IPS-18a (cell line): ENCODE data around the gene SLC16A9.
"Not testable (repeated sequence)": the region's sequence is repeated elsewhere in the genome, so short reads cannot be mapped to it uniquely, and the experiment has no call there.

Source experiments
- H3K27ac ChIP-seq: one replicate; pipeline ENCODE4 v1.5.1; 2013; ENCODE audit warnings: low read length
- H3K27me3 ChIP-seq: one replicate; pipeline ENCODE4 v1.6.1; 2013; ENCODE audit warnings: mild to moderate bottlenecking, low read length; ENCODE audit not compliant: control insufficient read depth, insufficient read depth
- H3K36me3 ChIP-seq: one replicate; pipeline ENCODE4 v1.6.1; 2013; ENCODE audit warnings: low read depth, low read length; ENCODE audit not compliant: control insufficient read depth
- H3K4me1 ChIP-seq: one replicate; pipeline ENCODE4 v1.6.1; 2013; ENCODE audit warnings: low read depth, low read length; ENCODE audit not compliant: control insufficient read depth
- H3K4me3 ChIP-seq: one replicate; pipeline ENCODE4 v1.5.1; 2013; ENCODE audit warnings: low read length
- H3K9ac ChIP-seq: one replicate; pipeline ENCODE4 v1.6.1; 2013; ENCODE audit warnings: mild to moderate bottlenecking, low read length, moderate library complexity
- H3K9me3 ChIP-seq: one replicate; pipeline ENCODE4 v1.6.1; 2013; ENCODE audit warnings: low read depth, low read length; ENCODE audit not compliant: control insufficient read depth

SLC16A9 gene

GRCh38 chr10:59741048-59741447 lies 31.4 kb upstream of the SLC16A9 start:
- no peak overlapping the region for H3K4me3 ChIP-seq
- H3K9me3 ChIP-seq, result no peaks in the 10 kb centered on the region
- H3K27ac ChIP-seq, result no peak overlapping the region
- H3K36me3 ChIP-seq, result no peaks in the 10 kb centered on the region
- H3K27me3 ChIP-seq, result no peaks in the 10 kb centered on the region
- no peak overlapping the region for H3K9ac ChIP-seq
- H3K4me1 ChIP-seq, result no peaks in the 10 kb centered on the region

GRCh38 chr10:59736749-59737148 lies 27.1 kb upstream of the SLC16A9 start:
- Histone ChIP-seq H3K9ac (no peak overlapping the region), H3K27ac (no peak overlapping the region), H3K27me3 (no peaks in the 10 kb centered on the region), H3K4me1 (no peaks in the 10 kb centered on the region), H3K36me3 (no peaks in the 10 kb centered on the region), H3K9me3 (no peaks in the 10 kb centered on the region), H3K4me3 (no peak overlapping the region)

GRCh38 chr10:59735296-59735695 lies 25.6 kb upstream of the SLC16A9 start:
- Histone ChIP-seq H3K4me1 (no peaks in the 10 kb centered on the region), H3K27me3 (no peaks in the 10 kb centered on the region)

GRCh38 chr10:59734014-59734462 lies 24.4 kb upstream of the SLC16A9 start:
- Histone ChIP-seq H3K4me3 (no peak overlapping the region), H3K36me3 (no peaks in the 10 kb centered on the region), H3K9ac (no peak overlapping the region), H3K9me3 (no peaks in the 10 kb centered on the region), H3K27ac (no peak overlapping the region), H3K4me1 (no peaks in the 10 kb centered on the region), H3K27me3 (no peaks in the 10 kb centered on the region)

More at GRCh38 chr10:59735296-59735695, 25.6 kb upstream of the SLC16A9 start:
- H3K9me3 ChIP-seq, result no peaks in the 10 kb centered on the region
- no peaks in the 10 kb centered on the region for H3K36me3 ChIP-seq
- no peak overlapping the region for H3K9ac ChIP-seq
- H3K27ac ChIP-seq, result no peak overlapping the region
- H3K4me3 ChIP-seq, result no peak overlapping the region

- not testable (repeated sequence) for H3K4me1 ChIP-seq, H3K4me3 ChIP-seq, H3K9me3 ChIP-seq, H3K27ac ChIP-seq, H3K36me3 ChIP-seq, H3K27me3 ChIP-seq, H3K9ac ChIP-seq
Observed at GRCh38 chr10:59733321-59734013, 23.8 kb upstream of the SLC16A9 start.

- not testable (repeated sequence) for H3K4me3 ChIP-seq, H3K9ac ChIP-seq, H3K36me3 ChIP-seq, H3K27ac ChIP-seq, H3K27me3 ChIP-seq, H3K4me1 ChIP-seq, H3K9me3 ChIP-seq
Observed at GRCh38 chr10:59732849-59733248, 23.2 kb upstream of the SLC16A9 start.

- H3K27me3 ChIP-seq, H3K27ac ChIP-seq: not testable (repeated sequence)
Observed at GRCh38 chr10:59729167-59729566, 19.5 kb upstream of the SLC16A9 start.

GRCh38 chr10:59724098-59724938 lies 14.7 kb upstream of the SLC16A9 start:
- Histone ChIP-seq H3K36me3 (no peaks in the 10 kb centered on the region), H3K9ac (no peak overlapping the region), H3K9me3 (no peaks in the 10 kb centered on the region), H3K4me3 (no peak overlapping the region), H3K27ac (no peak overlapping the region), H3K27me3 (no peaks in the 10 kb centered on the region), H3K4me1 (no peaks in the 10 kb centered on the region)

More at GRCh38 chr10:59729167-59729566, 19.5 kb upstream of the SLC16A9 start:
- not testable (repeated sequence) for H3K9me3 ChIP-seq, H3K4me1 ChIP-seq, H3K4me3 ChIP-seq, H3K36me3 ChIP-seq, H3K9ac ChIP-seq

GRCh38 chr10:59720377-59720776 lies 10.7 kb upstream of the SLC16A9 start:
- no peaks in the 10 kb centered on the region for H3K9me3 ChIP-seq
- H3K9ac ChIP-seq, result no peak overlapping the region
- H3K27me3 ChIP-seq, result no peaks in the 10 kb centered on the region
- H3K27ac ChIP-seq, result no peak overlapping the region
- H3K4me1 ChIP-seq, result no peaks in the 10 kb centered on the region
- H3K4me3 ChIP-seq, result no peak overlapping the region
- H3K36me3 ChIP-seq, result no peaks in the 10 kb centered on the region

- H3K9ac ChIP-seq, result no peak overlapping the region
- no peaks in the 10 kb centered on the region for H3K4me1 ChIP-seq
- H3K4me3 ChIP-seq, result no peak overlapping the region
- H3K36me3 ChIP-seq, result no peaks in the 10 kb centered on the region
- H3K27me3 ChIP-seq, result no peaks in the 10 kb centered on the region
- no peaks in the 10 kb centered on the region for H3K9me3 ChIP-seq
- no peak overlapping the region for H3K27ac ChIP-seq
Observed at GRCh38 chr10:59719374-59719773, 9.7 kb upstream of the SLC16A9 start.

GRCh38 chr10:59718257-59718656 lies 8.6 kb upstream of the SLC16A9 start:
- Histone ChIP-seq H3K9ac (no peak overlapping the region), H3K27me3 (no peaks in the 10 kb centered on the region), H3K9me3 (no peaks in the 10 kb centered on the region), H3K36me3 (no peaks in the 10 kb centered on the region), H3K4me3 (no peak overlapping the region), H3K27ac (no peak overlapping the region), H3K4me1 (no peaks in the 10 kb centered on the region)
